ENCODE results near the gene LLCFC1. TPM values are rescaled to one million over a fixed set of nuclear protein-coding genes. Genes with fewer than 3 reads are reported as not detected.

The LLCFC1 gene
- total and polyA plus RNA-seq, 2 donors from 2014 or later, result not detected

GRCh38 chr7:142897691-142898090 is 41.6 kb upstream of the LLCFC1 start:
- Histone ChIP-seq H3K9me3 (ENCODE audit: control insufficient read depth in 2 of 3, insufficient read depth in 1 of 3, low read length in 3 of 3) (no peaks in the 10 kb centered on the region), H3K36me3 (ENCODE audit: control insufficient read depth in 2 of 3, insufficient read depth in 3 of 3, low read length in 3 of 3) (no peaks in the 10 kb centered on the region), H3K4me3 (ENCODE audit: low read length in 3 of 3) (no peak overlapping the region), H3K27ac (ENCODE audit: low read depth in 2 of 2, low read length in 2 of 2) (no peak overlapping the region), H3K9ac (ENCODE audit: low read length in 3 of 3) (no peak overlapping the region), H3K4me1 (ENCODE audit: control insufficient read depth in 2 of 3, insufficient read depth in 2 of 3, low read depth in 1 of 3, low read length in 3 of 3) (no peaks in the 10 kb centered on the region), H3K27me3 (ENCODE audit: control insufficient read depth, insufficient read depth, low read length) (no peaks in the 10 kb centered on the region)
- DNase-seq (no peak), FAIRE-seq (no peak)
- intact Hi-C loops (cut with DNase I), result no loop called here
- TF ChIP-seq CTCF (IDR thresholded peaks at IDR 0.05; ENCODE audit: borderline replicate concordance, extremely low read depth, insufficient read depth), result no peak

GRCh38 chr7:142898377-142899170 is 40.7 kb upstream of the LLCFC1 start:
- FAIRE-seq (no peak), DNase-seq (no peak)
- no peaks in the 10 kb centered on the region for H3K4me1 ChIP-seq (ENCODE audit: control insufficient read depth in 2 of 3, insufficient read depth in 2 of 3, low read depth in 1 of 3, low read length in 3 of 3)

GRCh38 chr7:142899661-142900060 is 39.6 kb upstream of the LLCFC1 start:
- intact Hi-C loops (cut with DNase I), result no loop called here
- Histone ChIP-seq H3K4me3 (ENCODE audit: low read length in 3 of 3) (no peak overlapping the region), H3K36me3 (ENCODE audit: control insufficient read depth in 2 of 3, insufficient read depth in 3 of 3, low read length in 3 of 3) (no peaks in the 10 kb centered on the region), H3K4me1 (ENCODE audit: control insufficient read depth in 2 of 3, insufficient read depth in 2 of 3, low read depth in 1 of 3, low read length in 3 of 3) (no peaks in the 10 kb centered on the region), H3K27me3 (ENCODE audit: control insufficient read depth, insufficient read depth, low read length) (no peaks in the 10 kb centered on the region), H3K9me3 (ENCODE audit: control insufficient read depth in 2 of 3, insufficient read depth in 1 of 3, low read length in 3 of 3) (peaks cover 0 to 3% (median under 1%) of the 10 kb centered on the region in 3 donors), H3K27ac (ENCODE audit: low read depth in 2 of 2, low read length in 2 of 2) (no peak overlapping the region), H3K9ac (ENCODE audit: low read length in 3 of 3) (no peak overlapping the region)
- TF ChIP-seq CTCF (IDR thresholded peaks at IDR 0.05; ENCODE audit: borderline replicate concordance, extremely low read depth, insufficient read depth), result no peak
- FAIRE-seq (no peak), DNase-seq (peak in 1 of 5 donors; percentile 11)

More at GRCh38 chr7:142898377-142899170, 40.7 kb upstream of the LLCFC1 start:
- intact Hi-C loops (cut with DNase I), result no loop called here
- H3K4me3 ChIP-seq (ENCODE audit: low read length in 3 of 3), result no peak overlapping the region
- no peak overlapping the region for H3K27ac ChIP-seq (ENCODE audit: low read depth in 2 of 2, low read length in 2 of 2)
- TF ChIP-seq CTCF (IDR thresholded peaks at IDR 0.05; ENCODE audit: borderline replicate concordance, extremely low read depth, insufficient read depth), result no peak
- no peaks in the 10 kb centered on the region for H3K9me3 ChIP-seq (ENCODE audit: control insufficient read depth in 2 of 3, insufficient read depth in 1 of 3, low read length in 3 of 3)
- H3K27me3 ChIP-seq (ENCODE audit: control insufficient read depth, insufficient read depth, low read length), result no peaks in the 10 kb centered on the region
- no peak overlapping the region for H3K9ac ChIP-seq (ENCODE audit: low read length in 3 of 3)
- no peaks in the 10 kb centered on the region for H3K36me3 ChIP-seq (ENCODE audit: control insufficient read depth in 2 of 3, insufficient read depth in 3 of 3, low read length in 3 of 3)

Measured in kidney (tissue), 14 donors.